Activated naive CD8-positive, alpha-beta T cell treated with anti-CD3 and anti-CD28 coated beads, Interleukin-2, amount 50 U/mL, for 24 hours (primary cell): ENCODE measurements around the gene FGD4.

Experiments
- ATAC-seq: fragments of 150-1000 bp; cut with Tn5 transposase; one replicate; pipeline ENCODE4 v1.10.0; 2021
- DNase-seq: peaks from one replicate; pipeline ENCODE4 v3.0.0; 2021
- H3K27ac Mint-ChIP-seq: one replicate; pipeline ENCODE4 v1.8.0; 2021; ENCODE audit warnings: mild to moderate bottlenecking, mixed read lengths
- H3K27me3 Mint-ChIP-seq: one replicate; pipeline ENCODE4 v1.8.0; 2021; ENCODE audit warnings: mixed read lengths
- H3K36me3 Mint-ChIP-seq: one replicate; pipeline ENCODE4 v1.8.0; 2021; ENCODE audit warnings: low read depth, mixed read lengths
- H3K4me1 Mint-ChIP-seq: one replicate; pipeline ENCODE4 v1.8.0; 2021; ENCODE audit warnings: mixed read lengths
- H3K4me3 Mint-ChIP-seq: one replicate; pipeline ENCODE4 v1.8.0; 2021; ENCODE audit warnings: mild to moderate bottlenecking, moderate library complexity, mixed read lengths
- H3K9me3 Mint-ChIP-seq: one replicate; pipeline ENCODE4 v1.8.0; 2021; ENCODE audit warnings: mixed read lengths

FGD4 gene

DNA sequence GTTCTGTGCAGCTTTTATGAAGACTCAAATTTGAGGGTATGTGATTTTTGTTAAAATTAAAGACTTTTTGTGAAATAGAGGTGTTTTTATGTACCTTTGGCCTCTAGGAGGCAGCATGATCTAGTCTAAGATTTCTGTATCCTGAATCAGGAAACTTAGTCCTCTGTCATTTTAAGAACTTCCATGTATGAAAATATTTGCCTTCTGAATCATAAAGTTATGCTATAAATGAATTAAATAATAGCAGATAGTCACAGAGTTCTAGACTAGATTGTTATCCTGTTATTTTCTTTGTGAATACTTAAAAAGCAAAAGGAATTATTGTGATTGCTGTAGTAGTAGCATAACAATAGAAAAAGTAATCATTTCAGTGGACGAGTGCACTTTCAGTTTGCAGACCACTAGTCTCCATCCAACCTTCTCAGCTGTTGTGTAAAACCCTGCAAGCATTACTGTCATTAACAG lies 56.3 kb downstream of the FGD4 start:
- no peaks in the 10 kb centered on the region for H3K9me3 Mint-ChIP-seq
- no peak overlapping the region for H3K4me3 Mint-ChIP-seq
- no peaks in the 10 kb centered on the region for H3K4me1 Mint-ChIP-seq
- no peak for DNase-seq
- H3K27me3 Mint-ChIP-seq: no peaks in the 10 kb centered on the region
- H3K36me3 Mint-ChIP-seq: no peaks in the 10 kb centered on the region
- no peak overlapping the region for H3K27ac Mint-ChIP-seq
- ATAC-seq: no peak

DNA sequence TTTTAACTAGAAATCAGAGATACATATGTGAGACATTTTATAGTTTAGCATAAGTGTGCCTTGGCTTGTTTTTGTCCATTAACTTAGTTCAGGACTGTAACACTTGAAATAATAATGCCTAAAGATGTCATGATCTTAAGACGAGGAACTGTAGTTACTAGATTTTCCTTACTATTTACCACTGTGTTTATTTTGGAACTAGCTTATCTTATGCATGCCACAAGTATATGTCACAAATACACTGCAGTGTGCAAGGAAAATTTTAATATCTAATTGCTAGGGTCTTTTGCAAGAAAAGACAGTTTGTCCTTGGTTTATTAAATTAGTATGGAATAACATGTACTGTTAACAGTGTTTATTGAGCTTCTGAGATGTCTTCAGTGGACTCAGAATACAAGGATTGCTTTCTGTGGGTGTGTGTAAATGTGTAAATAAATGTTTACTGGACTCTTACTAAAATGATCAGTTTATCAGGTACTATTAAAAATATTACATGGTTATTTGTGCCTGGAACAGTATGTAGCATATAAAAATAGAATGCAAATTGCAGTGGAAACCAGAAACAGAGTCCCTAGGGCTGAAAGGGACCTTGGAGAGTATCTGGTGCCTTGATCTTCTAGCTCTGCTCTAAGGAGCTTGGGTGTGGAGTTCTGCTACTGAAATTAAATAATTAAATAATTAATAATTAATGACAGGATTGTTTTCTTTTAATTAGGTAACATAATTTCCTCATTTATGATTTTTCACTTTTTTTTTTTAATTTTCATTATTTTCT lies 58.1 kb downstream of the FGD4 start:
- ATAC-seq (no peak), DNase-seq (no peak)
- no peaks in the 10 kb centered on the region for H3K9me3 Mint-ChIP-seq
- no peak overlapping the region for H3K27ac Mint-ChIP-seq
- H3K36me3 Mint-ChIP-seq: no peaks in the 10 kb centered on the region
- no peaks in the 10 kb centered on the region for H3K27me3 Mint-ChIP-seq
- H3K4me1 Mint-ChIP-seq: no peaks in the 10 kb centered on the region
- H3K4me3 Mint-ChIP-seq: no peak overlapping the region

DNA sequence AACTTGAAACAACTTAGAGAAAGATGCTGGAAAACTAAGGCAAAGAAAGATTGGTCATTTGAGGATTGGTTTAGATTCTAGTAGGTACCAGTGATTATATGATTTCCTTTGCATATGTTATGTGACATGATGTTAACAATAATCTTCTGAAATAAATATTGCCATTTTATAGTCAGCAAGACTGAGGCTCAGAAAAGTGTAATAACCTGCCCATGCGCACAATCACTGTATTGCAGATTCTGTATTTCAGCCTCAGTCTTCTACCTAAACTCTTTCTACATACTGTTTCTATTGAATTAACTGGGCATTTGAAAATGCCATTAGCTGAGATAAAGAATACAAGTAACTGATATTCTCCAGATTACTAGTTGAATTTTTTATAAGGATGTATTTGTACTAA lies 61.3 kb downstream of the FGD4 start:
- Mint-ChIP-seq H3K27me3 (no peaks in the 10 kb centered on the region), H3K9me3 (no peaks in the 10 kb centered on the region), H3K27ac (no peak overlapping the region), H3K4me1 (no peaks in the 10 kb centered on the region), H3K36me3 (no peaks in the 10 kb centered on the region), H3K4me3 (no peak overlapping the region)
- no peak for DNase-seq
- no peak for ATAC-seq

DNA sequence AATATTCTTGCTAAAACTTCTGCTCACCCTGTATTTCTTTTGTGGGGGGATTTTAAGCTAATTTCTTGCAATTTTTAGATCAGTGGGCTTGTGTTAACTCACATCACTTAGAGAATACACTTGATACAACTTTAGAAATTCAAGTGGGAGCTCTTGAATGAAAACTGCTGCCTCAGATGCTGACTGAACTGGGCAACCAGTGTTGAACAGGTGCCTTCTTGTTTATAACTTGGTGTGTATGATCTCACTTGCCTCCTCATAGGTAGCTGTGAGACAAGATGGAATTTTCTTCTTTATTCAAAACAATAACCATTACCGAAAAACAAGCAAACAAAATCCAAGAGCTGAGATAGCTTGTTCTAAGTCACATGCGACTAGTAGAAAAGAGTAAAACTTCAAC lies 63.5 kb downstream of the FGD4 start:
- no peak for ATAC-seq
- Mint-ChIP-seq H3K4me1 (no peaks in the 10 kb centered on the region), H3K9me3 (no peaks in the 10 kb centered on the region), H3K4me3 (no peak overlapping the region), H3K27ac (no peak overlapping the region), H3K27me3 (no peaks in the 10 kb centered on the region), H3K36me3 (no peaks in the 10 kb centered on the region)
- no peak for DNase-seq

DNA sequence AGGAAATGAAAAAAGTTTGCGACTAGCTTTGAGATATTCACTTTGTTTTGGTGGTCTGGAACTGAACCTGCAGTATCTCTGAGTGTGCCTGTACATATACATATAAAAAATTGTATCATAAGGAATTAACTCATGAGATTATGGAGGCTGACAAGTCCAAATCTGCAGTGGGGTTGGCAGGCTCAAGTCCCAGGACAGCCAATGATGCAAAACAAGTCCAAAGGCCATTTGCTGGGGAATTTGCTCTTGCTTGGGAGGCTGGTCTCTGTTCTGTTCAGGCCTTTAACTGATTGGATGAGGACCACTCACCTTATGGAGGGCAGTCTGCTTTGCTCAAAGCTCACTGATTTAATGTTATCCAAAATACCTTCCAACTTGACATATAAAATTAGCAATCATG lies 66.8 kb downstream of the FGD4 start:
- DNase-seq (no peak), ATAC-seq (no peak)
- Mint-ChIP-seq H3K4me3 (no peak overlapping the region), H3K4me1 (peaks cover 5% of the 10 kb centered on the region), H3K27me3 (no peaks in the 10 kb centered on the region), H3K36me3 (no peaks in the 10 kb centered on the region), H3K27ac (no peak overlapping the region), H3K9me3 (no peaks in the 10 kb centered on the region)

DNA sequence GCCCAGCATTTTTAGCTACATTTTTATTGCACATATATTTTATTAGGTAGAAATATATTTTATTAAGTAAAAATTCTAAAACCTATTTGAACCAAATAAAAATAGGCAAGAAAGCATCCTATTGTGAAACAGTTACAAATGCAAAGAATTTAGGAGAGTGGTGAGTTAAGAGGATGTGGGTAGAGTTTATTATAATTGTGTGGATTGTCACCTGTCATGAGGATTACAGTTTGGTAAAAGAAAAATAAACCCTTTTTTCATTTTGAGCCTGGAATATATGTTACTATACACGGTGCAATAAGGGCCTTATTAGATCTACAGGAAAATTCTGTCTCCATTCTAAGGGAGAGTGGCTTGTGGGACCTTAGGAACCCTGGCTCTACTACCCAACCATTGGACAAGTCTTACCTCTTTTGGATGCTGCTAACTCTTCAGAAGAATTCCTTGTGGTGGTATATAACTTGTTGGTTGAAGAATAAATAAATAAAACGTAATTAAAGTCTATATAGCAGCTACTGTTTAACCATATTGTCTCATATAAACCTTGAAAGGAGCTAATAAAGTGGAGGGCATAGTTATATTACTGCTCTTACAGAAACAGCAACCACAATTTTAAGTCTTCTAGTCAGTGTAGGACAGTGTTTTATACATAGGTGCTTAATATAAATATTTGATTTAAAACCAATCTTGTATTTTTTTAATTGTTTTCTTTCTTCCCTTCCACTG lies 67.8 kb downstream of the FGD4 start:
- DNase-seq (no peak), ATAC-seq (no peak)
- H3K27ac Mint-ChIP-seq: no peak overlapping the region
- H3K4me3 Mint-ChIP-seq: no peak overlapping the region
- H3K9me3 Mint-ChIP-seq: no peaks in the 10 kb centered on the region
- no peaks in the 10 kb centered on the region for H3K36me3 Mint-ChIP-seq
- H3K4me1 Mint-ChIP-seq: peaks cover 5% of the 10 kb centered on the region
- H3K27me3 Mint-ChIP-seq: no peaks in the 10 kb centered on the region

DNA sequence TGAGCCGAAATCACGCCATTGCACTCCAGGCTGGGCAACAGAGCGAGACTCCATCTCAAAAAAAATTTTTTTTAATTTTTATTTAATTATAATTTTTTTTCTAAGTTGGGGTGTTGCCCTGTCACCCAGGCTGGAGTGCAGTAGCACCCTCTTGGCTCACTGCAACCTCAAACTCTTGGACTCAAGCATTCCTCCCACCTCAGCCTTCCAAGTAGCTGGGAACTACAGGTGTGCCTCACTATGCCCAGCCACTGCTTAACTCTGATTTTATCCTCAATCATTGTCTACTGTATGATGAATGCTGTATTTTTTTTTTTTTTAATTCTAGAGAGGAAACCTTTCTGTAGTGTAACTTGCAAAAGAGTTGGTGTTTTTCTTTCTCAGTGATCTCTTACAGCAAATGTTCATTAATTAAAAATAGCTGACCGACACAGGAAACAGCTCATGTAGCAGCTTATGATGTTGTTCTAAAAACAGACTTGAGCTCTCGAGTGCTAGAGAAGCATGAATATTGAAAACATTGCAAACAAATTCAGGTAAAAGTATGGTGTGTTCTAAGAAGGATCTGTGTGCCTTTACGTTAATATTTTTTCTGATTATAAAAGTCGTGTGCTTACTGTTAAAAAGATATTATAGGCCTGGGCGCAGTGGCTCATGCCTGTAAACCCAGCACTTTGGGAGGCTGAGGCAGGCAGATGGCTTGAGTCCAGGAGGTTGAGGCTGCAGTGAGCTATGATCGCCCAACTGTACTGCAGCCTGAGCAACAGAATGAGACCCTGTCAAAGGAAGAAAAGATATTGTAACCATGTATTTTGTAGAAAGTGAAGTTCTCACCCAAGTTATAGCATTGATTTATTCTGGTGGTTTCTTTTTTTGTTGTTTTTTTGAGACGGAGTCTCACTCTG lies 68.9 kb downstream of the FGD4 start:
- no peak overlapping the region for H3K4me3 Mint-ChIP-seq
- peaks cover 5% of the 10 kb centered on the region for H3K4me1 Mint-ChIP-seq
- DNase-seq (no peak), ATAC-seq (no peak)
- H3K9me3 Mint-ChIP-seq: no peaks in the 10 kb centered on the region
- no peaks in the 10 kb centered on the region for H3K36me3 Mint-ChIP-seq
- no peak overlapping the region for H3K27ac Mint-ChIP-seq
- H3K27me3 Mint-ChIP-seq: no peaks in the 10 kb centered on the region

DNA sequence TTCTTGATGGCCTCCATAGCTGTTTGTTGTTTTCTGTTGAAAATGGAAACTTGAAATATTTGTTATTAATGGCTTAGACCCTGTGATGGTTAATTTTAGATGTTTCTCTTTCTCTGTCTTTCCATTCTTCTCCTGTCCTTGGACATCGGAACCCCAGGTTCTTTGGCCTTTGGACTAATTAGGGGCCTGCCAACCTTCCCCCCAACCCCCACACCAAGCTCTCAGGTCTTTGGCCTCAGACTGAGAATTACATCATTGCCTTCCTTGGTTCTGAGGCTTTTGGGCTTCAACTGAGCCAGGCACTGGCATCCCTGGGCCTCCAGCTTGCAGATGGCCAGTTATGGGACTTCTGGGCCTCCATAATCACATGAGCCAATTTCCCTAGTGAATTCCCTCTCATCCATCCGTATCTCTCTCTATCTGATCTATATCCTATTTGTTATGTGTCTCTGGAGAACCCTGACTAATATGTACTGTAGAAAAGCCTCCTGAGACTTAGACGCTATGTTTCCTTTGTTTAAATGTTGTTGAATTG lies 71.6 kb downstream of the FGD4 start:
- Mint-ChIP-seq H3K4me1 (peaks cover 5% of the 10 kb centered on the region), H3K27me3 (no peaks in the 10 kb centered on the region), H3K4me3 (no peak overlapping the region), H3K27ac (no peak overlapping the region), H3K9me3 (no peaks in the 10 kb centered on the region), H3K36me3 (no peaks in the 10 kb centered on the region)
- ATAC-seq (no peak), DNase-seq (no peak)

DNA sequence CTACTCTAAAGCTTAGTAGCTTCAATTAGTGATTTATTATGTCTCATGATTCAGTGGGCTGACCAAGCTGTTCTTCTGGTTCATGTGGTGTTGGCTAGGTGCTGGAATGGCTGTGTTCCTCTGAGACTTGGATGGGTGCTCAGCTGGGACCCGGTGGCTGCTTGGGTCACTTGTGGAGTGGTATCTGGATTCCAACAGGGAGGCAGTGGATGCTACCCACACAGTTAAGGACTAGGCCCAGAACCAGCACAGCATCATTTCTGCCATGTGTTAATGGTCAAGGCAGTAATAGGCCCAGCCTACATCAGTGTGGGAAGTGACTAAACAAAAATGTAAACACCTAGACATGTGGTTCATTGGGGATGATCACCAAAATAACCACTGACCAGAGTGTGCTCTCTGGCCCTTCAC lies 72.2 kb downstream of the FGD4 start:
- ATAC-seq (no peak), DNase-seq (no peak)
- peaks cover 5% of the 10 kb centered on the region for H3K4me1 Mint-ChIP-seq
- H3K9me3 Mint-ChIP-seq: no peaks in the 10 kb centered on the region
- no peak overlapping the region for H3K4me3 Mint-ChIP-seq
- no peaks in the 10 kb centered on the region for H3K27me3 Mint-ChIP-seq
- no peaks in the 10 kb centered on the region for H3K36me3 Mint-ChIP-seq
- no peak overlapping the region for H3K27ac Mint-ChIP-seq

DNA sequence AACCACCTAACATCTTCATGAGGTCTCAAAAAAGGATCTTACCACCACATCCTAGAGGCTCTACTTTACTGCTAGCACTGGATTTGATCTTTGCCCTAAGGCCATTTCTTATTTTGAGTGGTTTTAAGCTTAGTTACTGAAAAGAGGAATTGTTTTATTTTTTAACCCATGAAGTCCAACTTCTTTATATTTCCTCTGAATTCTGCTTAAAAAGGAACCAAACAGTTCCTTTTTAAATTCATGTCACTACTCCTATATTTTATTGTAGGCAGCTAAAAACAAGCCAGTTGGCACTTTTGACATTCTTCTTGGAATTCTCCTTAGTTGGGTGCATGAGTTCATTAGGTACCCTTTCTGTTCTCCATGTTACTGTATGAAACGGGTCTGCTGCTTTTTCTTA lies 76.4 kb downstream of the FGD4 start:
- Mint-ChIP-seq H3K36me3 (no peaks in the 10 kb centered on the region), H3K9me3 (no peaks in the 10 kb centered on the region), H3K4me3 (no peak overlapping the region), H3K27ac (no peak overlapping the region), H3K27me3 (no peaks in the 10 kb centered on the region), H3K4me1 (peaks cover 5% of the 10 kb centered on the region)
- DNase-seq (no peak), ATAC-seq (no peak)

DNA sequence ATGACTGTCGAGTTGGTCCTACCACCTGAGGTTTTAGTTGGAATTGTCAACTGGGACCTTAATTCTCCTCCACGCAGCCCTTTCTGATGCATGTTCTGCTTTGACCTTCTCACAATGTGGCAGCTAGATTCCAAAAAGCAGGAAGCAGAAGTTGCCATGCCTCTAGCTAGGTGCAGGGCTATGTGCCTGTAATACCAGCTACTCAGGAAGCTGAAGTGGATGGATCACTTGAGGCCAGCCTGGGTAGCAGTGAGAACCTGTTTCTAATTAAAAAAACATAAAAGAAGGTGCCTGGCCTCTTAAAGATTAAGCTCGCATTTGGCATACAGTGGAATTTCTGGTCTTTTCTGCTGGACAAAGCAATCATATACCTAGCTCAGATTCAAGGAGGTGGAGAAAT lies 77.1 kb downstream of the FGD4 start:
- Mint-ChIP-seq H3K4me3 (no peak overlapping the region), H3K27me3 (no peaks in the 10 kb centered on the region), H3K36me3 (no peaks in the 10 kb centered on the region), H3K4me1 (peaks cover 5% of the 10 kb centered on the region), H3K27ac (no peak overlapping the region), H3K9me3 (no peaks in the 10 kb centered on the region)
- no peak for ATAC-seq
- DNase-seq: no peak

DNA sequence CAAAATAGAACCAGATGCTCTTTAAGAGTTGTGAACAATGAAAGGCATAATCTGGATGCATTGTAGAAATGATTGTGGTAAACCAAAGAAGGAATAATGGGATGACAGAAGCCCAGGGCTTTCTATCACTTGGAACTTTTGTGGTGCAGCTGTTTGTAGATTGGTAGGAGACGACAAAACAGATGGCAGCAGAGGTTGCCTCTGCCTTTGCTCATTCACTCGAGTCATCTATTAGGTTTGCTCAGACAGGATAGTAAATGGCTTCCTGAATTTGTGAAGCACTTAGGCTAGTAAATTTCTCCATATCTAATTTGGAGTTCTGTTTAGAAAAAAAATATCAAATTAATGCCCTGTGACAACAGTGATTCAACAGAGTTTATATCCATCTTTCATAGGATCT lies 78.4 kb downstream of the FGD4 start:
- Mint-ChIP-seq H3K4me1 (peaks cover 8% of the 10 kb centered on the region), H3K27ac (no peak overlapping the region)

DNA sequence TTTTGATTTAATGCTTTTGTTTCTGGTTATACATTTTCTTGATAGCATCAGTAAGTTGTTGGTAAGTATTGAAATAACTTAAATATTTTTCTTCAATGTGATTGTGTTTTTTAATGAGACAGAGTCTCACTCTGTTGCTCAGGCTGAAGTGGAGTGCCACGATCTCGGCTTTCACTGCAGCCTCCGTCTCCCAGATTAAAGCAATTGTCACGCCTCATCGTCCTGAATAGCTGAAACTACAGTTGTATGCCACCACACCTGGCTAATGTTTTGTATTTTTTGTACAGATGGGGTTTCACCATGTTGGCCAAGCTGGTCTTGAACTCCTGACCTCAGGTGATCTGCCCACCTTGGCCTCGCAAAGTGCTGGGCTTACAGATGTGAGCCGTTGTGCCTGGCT lies 78.8 kb downstream of the FGD4 start:
- Mint-ChIP-seq H3K27me3 (no peaks in the 10 kb centered on the region), H3K27ac (no peak overlapping the region), H3K36me3 (no peaks in the 10 kb centered on the region), H3K4me3 (no peak overlapping the region), H3K9me3 (no peaks in the 10 kb centered on the region), H3K4me1 (peaks cover 10% of the 10 kb centered on the region)
- no peak for ATAC-seq
- no peak for DNase-seq

More for the DNA sequence above, 78.4 kb downstream of the FGD4 start:
- H3K36me3 Mint-ChIP-seq: no peaks in the 10 kb centered on the region
- no peaks in the 10 kb centered on the region for H3K27me3 Mint-ChIP-seq
- no peak for DNase-seq
- no peak overlapping the region for H3K4me3 Mint-ChIP-seq
- no peaks in the 10 kb centered on the region for H3K9me3 Mint-ChIP-seq
- ATAC-seq: no peak

DNA sequence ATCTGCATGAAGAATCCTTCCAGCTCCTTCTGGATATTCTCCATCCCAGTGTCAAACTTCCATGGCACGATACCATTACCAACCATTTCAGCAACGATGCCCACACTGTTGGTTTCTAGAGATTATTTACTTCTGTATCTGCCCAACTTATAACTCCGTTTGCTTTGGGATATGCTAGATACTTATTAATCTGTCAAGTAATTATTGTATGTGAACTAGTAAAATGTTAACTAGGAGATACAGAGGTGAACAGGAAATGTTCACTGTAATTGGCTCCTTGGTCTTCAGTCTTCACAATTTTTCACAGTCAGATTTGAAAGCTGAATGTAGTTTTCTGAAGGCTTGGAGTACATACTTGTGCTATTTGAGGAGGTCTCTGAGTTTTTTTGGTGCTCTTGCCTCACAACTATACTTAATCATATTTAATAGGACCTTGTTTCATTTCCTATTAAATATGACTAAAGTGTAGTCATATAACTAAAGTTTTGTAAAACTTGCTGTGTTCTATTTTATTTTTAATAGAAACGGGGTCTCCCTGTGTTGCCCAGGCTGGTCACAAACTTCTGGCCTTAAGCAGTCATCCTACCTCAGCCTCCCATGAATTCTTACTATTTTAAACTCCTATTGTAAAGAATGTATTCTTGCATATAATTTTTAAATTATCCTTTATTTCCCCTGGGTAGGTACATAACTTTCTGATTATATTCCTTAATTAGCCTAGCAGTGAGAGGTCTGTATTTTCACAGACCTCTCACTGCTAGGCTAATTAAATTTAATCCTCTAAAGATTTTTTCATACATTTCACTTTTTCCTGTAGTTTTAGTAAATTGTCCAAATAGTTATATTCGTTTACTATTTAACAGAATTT lies 79.7 kb downstream of the FGD4 start:
- Mint-ChIP-seq H3K4me1 (peaks cover 13% of the 10 kb centered on the region), H3K27ac (no peak overlapping the region), H3K27me3 (no peaks in the 10 kb centered on the region), H3K36me3 (no peaks in the 10 kb centered on the region), H3K9me3 (no peaks in the 10 kb centered on the region), H3K4me3 (no peak overlapping the region)
- ATAC-seq: no peak
- no peak for DNase-seq
